GM23338 (cell line): ENCODE results near the gene UPP2. TPM values are rescaled to one million over a fixed set of nuclear protein-coding genes. Genes with fewer than 3 reads are reported as not detected.

Source experiments
- ATAC-seq: fragments of 200-7000 bp; cut with Tn5 transposase; 3 replicates; pipeline ENCODE4 v1.9.1; 2020
- DNase-seq: peaks from one replicate; pipeline ENCODE4 v3.0.0-alpha.2; 2015; ENCODE audit warnings: low spot score
- H2AFZ ChIP-seq: fragments of 200-600 bp; sonication (generic); 2 replicates; pipeline ENCODE4 v1.8.0; 2016; ENCODE audit warnings: antibody characterized with exemption, mild to moderate bottlenecking, moderate library complexity
- H3F3A ChIP-seq: fragments of 200-600 bp; sonication (generic); replicated peaks from 2 replicates; pipeline ENCODE4 v1.8.0; 2017; ENCODE audit warnings: antibody characterized with exemption, mixed run types, low read depth
- H3K27ac ChIP-seq: fragments of 200-600 bp; sonication (generic); 2 replicates; pipeline ENCODE4 v1.6.1; 2016; ENCODE audit warnings: low read depth
- H3K27me3 ChIP-seq: fragments of 200-600 bp; sonication (generic); 2 replicates; pipeline ENCODE4 v1.8.0; 2016; ENCODE audit warnings: mild to moderate bottlenecking, mixed run types, moderate library complexity; ENCODE audit not compliant: insufficient read depth
- H3K36me3 ChIP-seq: fragments of 200-600 bp; sonication (generic); 2 replicates; pipeline ENCODE4 v1.8.0; 2016; ENCODE audit warnings: mild to moderate bottlenecking; ENCODE audit not compliant: insufficient read depth
- H3K4me1 ChIP-seq: fragments of 200-600 bp; sonication (generic); 2 replicates; pipeline ENCODE4 v1.8.0; 2016; ENCODE audit warnings: mild to moderate bottlenecking, moderate library complexity; ENCODE audit not compliant: insufficient read depth
- H3K4me2 ChIP-seq: fragments of 200-600 bp; sonication (generic); 2 replicates; pipeline ENCODE4 v1.7.1; 2017; ENCODE audit warnings: mixed run types
- H3K4me3 ChIP-seq: fragments of 200-600 bp; sonication (generic); 2 replicates; pipeline ENCODE4 v1.6.1; 2016; ENCODE audit warnings: mixed run types
- H3K79me2 ChIP-seq: fragments of 200-600 bp; sonication (generic); replicated peaks from 2 replicates; pipeline ENCODE4 v1.8.0; 2017; ENCODE audit warnings: mild to moderate bottlenecking; ENCODE audit not compliant: insufficient read depth
- H3K9me2 ChIP-seq: fragments of 200-600 bp; sonication (generic); 2 replicates; pipeline ENCODE4 v1.8.0; 2017; ENCODE audit not compliant: insufficient read depth
- H4K20me1 ChIP-seq: fragments of 200-600 bp; sonication (generic); replicated peaks from 2 replicates; pipeline ENCODE4 v1.8.0; 2017; ENCODE audit warnings: mild to moderate bottlenecking; ENCODE audit not compliant: insufficient read depth
- H3K27ac Mint-ChIP-seq: 2 replicates; pipeline ENCODE4 v1.8.0; 2020; ENCODE audit warnings: inconsistent platforms, mild to moderate bottlenecking, moderate library complexity, mixed read lengths
- H3K27me3 Mint-ChIP-seq: 3 replicates; pipeline ENCODE4 v1.8.0; 2022; ENCODE audit warnings: low read depth, mild to moderate bottlenecking, moderate library complexity, mixed read lengths, inconsistent platforms; ENCODE audit not compliant: insufficient read depth, poor library complexity
- H3K36me3 Mint-ChIP-seq: 3 replicates; pipeline ENCODE4 v1.8.0; 2021; ENCODE audit warnings: low read depth, mild to moderate bottlenecking, inconsistent platforms, moderate library complexity, mixed read lengths
- H3K4me1 Mint-ChIP-seq: 3 replicates; pipeline ENCODE4 v1.8.0; 2020; ENCODE audit warnings: mild to moderate bottlenecking, inconsistent platforms, mixed read lengths
- H3K4me3 Mint-ChIP-seq: 3 replicates; pipeline ENCODE4 v1.8.0; 2021; ENCODE audit warnings: moderate library complexity, mild to moderate bottlenecking, inconsistent platforms, mixed read lengths
- H3K9me3 Mint-ChIP-seq: 3 replicates; pipeline ENCODE4 v1.8.0; 2020; ENCODE audit warnings: moderate library complexity, mild to moderate bottlenecking, inconsistent platforms, mixed read lengths
- CREB1 ChIP-seq: fragments of 250-450 bp; sonication (Bioruptor Pico); IDR thresholded peaks from 2 replicates; pipeline ENCODE4 v1.5.0; 2020; ENCODE audit warnings: low read depth, mild to moderate bottlenecking, moderate library complexity
- CTCF ChIP-seq, 2 experiments: fragments of 200-600 bp in 1 of 2; sonication (generic) in 1 of 2; conservative IDR thresholded peaks; 2 replicates each; pipeline versions ENCODE4 v1.5.1 to v1.6.1; 2016 to 2017; ENCODE audit warnings: antibody characterized with exemption in 2 of 2, low read depth in 2 of 2, mild to moderate bottlenecking in 2 of 2, moderate library complexity in 1 of 2
- ETS1 ChIP-seq: IDR thresholded peaks from 2 replicates; pipeline ENCODE4 v1.6.1; 2016; ENCODE audit warnings: antibody characterized with exemption
- EZH2 ChIP-seq: fragments of 200-600 bp; sonication (generic); IDR thresholded peaks from one replicate; pipeline ENCODE4 v1.8.0; 2017; ENCODE audit warnings: antibody characterized with exemption, mild to moderate bottlenecking, low read depth; ENCODE audit not compliant: unreplicated experiment
- EZH2phosphoT487 ChIP-seq: fragments of 200-600 bp; sonication (generic); IDR thresholded peaks from one replicate; pipeline ENCODE4 v1.8.1; 2018; ENCODE audit warnings: antibody characterized with exemption; ENCODE audit not compliant: unreplicated experiment
- NANOG ChIP-seq: IDR thresholded peaks from 2 replicates; pipeline ENCODE4 v1.6.1; 2016; ENCODE audit warnings: antibody characterized with exemption, borderline replicate concordance
- POLR2AphosphoS5 ChIP-seq: IDR thresholded peaks from 2 replicates; pipeline ENCODE4 v1.6.1; 2016; ENCODE audit warnings: antibody characterized with exemption, low read depth
- STAT1 ChIP-seq: IDR thresholded peaks from one replicate; pipeline ENCODE4 v1.6.1; 2016; ENCODE audit warnings: antibody characterized with exemption; ENCODE audit not compliant: unreplicated experiment
- ZNF114 ChIP-seq: fragments of 250-450 bp; sonication (Bioruptor Pico); IDR thresholded peaks from 2 replicates; pipeline ENCODE4 v1.5.0; 2020; ENCODE audit warnings: mild to moderate bottlenecking, moderate library complexity
- ZNF462 ChIP-seq: fragments of 250-450 bp; sonication (Bioruptor Pico); IDR thresholded peaks from 2 replicates; pipeline ENCODE4 v1.5.0; 2020; ENCODE audit warnings: mild to moderate bottlenecking, moderate library complexity
- polyA plus RNA-seq: library from polyadenylated mRNA; unstranded; fragments of >200 nt; fragmentation: Nextera tagmentation; extraction: Ambion mirVana; gene quantifications from 2 replicates; pipeline ENCODE4 v1.2.1, GENCODE V29; 2016
- total RNA-seq: library from RNA; depleted of rRNA; stranded (reverse); fragments of >200 nt; shearing (Covaris generic); gene quantifications from 2 replicates; pipeline ENCODE4 v1.2.3, GENCODE V29; 2014

The UPP2 gene
- total and polyA plus RNA-seq, 2 experiments from 2014 or later, result not detected

DNA sequence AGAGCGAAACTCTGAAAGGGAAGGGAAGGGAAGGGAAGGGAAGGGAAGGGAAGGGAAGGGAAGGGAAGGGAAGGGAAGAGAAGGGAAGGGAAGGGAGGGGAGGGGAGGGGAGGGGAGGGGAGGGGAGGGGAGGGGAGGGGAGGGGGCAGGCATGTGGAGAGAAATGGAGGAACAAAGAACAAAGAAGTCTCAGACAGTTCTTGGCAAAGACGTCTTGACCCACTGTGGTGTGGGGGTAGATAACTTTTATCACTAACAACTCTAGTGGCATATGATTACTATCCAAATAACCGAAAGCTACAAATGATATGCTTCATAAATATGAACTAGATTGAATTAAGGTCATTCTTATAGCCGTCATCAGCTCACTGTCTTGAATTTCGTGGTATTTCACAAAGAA, 3.2 kb downstream of the UPP2 start (continued):
- TF ChIP-seq ZNF462, result no peak
- TF ChIP-seq EZH2phosphoT487, result no peak
- no peak for TF ChIP-seq CTCF (conservative IDR thresholded peaks at IDR 0.05; ENCODE audit: low read depth in 2 of 2)
- no peak for TF ChIP-seq CREB1
- no peak for TF ChIP-seq STAT1
- TF ChIP-seq POLR2AphosphoS5, result no peak

DNA sequence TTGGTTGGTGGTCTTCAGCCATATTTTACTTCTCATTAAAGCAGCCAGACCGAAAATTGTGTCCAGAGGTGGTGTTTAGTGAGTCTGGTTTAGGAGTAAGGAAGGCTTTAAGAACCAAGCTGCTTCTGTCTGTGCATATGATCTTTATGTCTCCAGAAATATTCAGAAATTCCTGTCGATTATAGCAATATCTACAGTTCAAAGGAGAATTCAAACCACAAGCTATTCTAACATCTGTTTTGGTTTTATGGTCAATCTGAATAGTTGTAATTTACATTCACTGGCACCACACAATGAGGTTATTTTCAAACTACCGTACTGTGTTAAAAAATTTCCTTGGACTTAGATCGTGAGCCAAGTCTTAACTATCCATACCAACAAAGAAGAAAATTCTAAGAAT, 11.3 kb downstream of the UPP2 start:
- DNase-seq, result no peak
- H3F3A ChIP-seq, result no peaks in the 10 kb centered on the region
- no peak overlapping the region for H3K27ac ChIP-seq
- H3K79me2 ChIP-seq, result no peaks in the 10 kb centered on the region
- peaks cover 10% of the 10 kb centered on the region for H3K4me1 Mint-ChIP-seq
- peaks cover 1% of the 10 kb centered on the region for H3K27me3 Mint-ChIP-seq
- no peak for ATAC-seq
- no peaks in the 10 kb centered on the region for H3K36me3 Mint-ChIP-seq
- H3K4me3 Mint-ChIP-seq, result no peak overlapping the region
- H3K27ac Mint-ChIP-seq, result no peak overlapping the region
- H4K20me1 ChIP-seq, result no peaks in the 10 kb centered on the region
- no peak overlapping the region for H3K4me2 ChIP-seq
- H3K9me3 Mint-ChIP-seq, result no peaks in the 10 kb centered on the region; the same call in 2 of the 3 replicates
- H2AFZ ChIP-seq, result no peak overlapping the region
- H3K36me3 ChIP-seq, result no peaks in the 10 kb centered on the region
- no peaks in the 10 kb centered on the region for H3K9me2 ChIP-seq
- H3K4me1 ChIP-seq, result no peaks in the 10 kb centered on the region
- H3K4me3 ChIP-seq, result no peak overlapping the region
- H3K27me3 ChIP-seq, result no peaks in the 10 kb centered on the region
- TF ChIP-seq CTCF (conservative IDR thresholded peaks at IDR 0.05; ENCODE audit: low read depth in 2 of 2) (no peak), ZNF114 (CRISPR knock-in tag) (no peak), EZH2 (no peak), ETS1 (no peak), NANOG (no peak)
